A549 (cell line): ENCODE measurements around the gene SKI. TPM values are rescaled to one million over a fixed set of nuclear protein-coding genes. Genes with fewer than 3 reads are reported as not detected.

Experiments used
- ATAC-seq, 2 experiments: fragments of 200-7000 bp in 1 of 2; fragments of >200 bp in 1 of 2; cut with Nextera tagmentation in 1 of 2; cut with Tn5 transposase in 1 of 2; 3 replicates each; pipeline versions ENCODE4 v1.8.0 to v1.9.1; 2018 to 2020; ENCODE audit warnings: mild to moderate bottlenecking in 1 of 2, moderate library complexity in 1 of 2
- CTCF ChIA-PET: fragments of 300-600 bp; sonication (Branson Sonifier 250); formaldehyde crosslinking; extraction: SDS; loops from one replicate; lab custom pipeline; 2021; ENCODE audit warnings: antibody characterized with exemption, inconsistent platforms; lab: Yijun Ruan, JAX
- POLR2A ChIA-PET: fragments of 350-600 bp; formaldehyde crosslinking; extraction: SDS; loops from one replicate; lab custom pipeline; 2021; ENCODE audit warnings: antibody characterized with exemption, inconsistent platforms; lab: Yijun Ruan, JAX
- DNase-seq, 2 experiments: peaks; one replicate each; pipeline versions ENCODE4 v3.0.0 to v3.0.0-alpha.2; 2011 to 2016; ENCODE audit warnings: low read depth in 1 of 2, low spot score in 1 of 2
- FAIRE-seq: peaks from 2 replicates; lab custom pipeline; 2011; peaks lifted over from hg19 to GRCh38; lab: Jason Lieb, UNC
- H3K27ac ChIP-seq, 2 experiments: fragments of >200 bp; sonication (Bioruptor Twin); formaldehyde crosslinking; 3 replicates each; pipeline ENCODE4 v1.5.1; 2016 to 2017
- H3K4me1 ChIP-seq: fragments of >200 bp; sonication (Bioruptor Twin); formaldehyde crosslinking; 3 replicates; pipeline ENCODE4 v1.6.1; 2016
- H3K4me2 ChIP-seq: fragments of >200 bp; sonication (Bioruptor Twin); formaldehyde crosslinking; 3 replicates; pipeline ENCODE4 v1.6.1; 2016
- H3K4me3 ChIP-seq: fragments of >200 bp; sonication (Bioruptor Twin); formaldehyde crosslinking; 3 replicates; pipeline ENCODE4 v1.5.1; 2016
- H3K9me3 ChIP-seq: fragments of >200 bp; sonication (Bioruptor Twin); formaldehyde crosslinking; 3 replicates; pipeline ENCODE4 v1.6.1; 2016
- ATOH8 ChIP-seq: fragments of 250-450 bp; sonication (Bioruptor Pico); IDR thresholded peaks from 2 replicates; pipeline ENCODE4 v1.5.0; 2020; ENCODE audit warnings: low read depth, mild to moderate bottlenecking, moderate library complexity
- CBX2 ChIP-seq: fragments of 200-600 bp; sonication (generic); IDR thresholded peaks from 2 replicates; pipeline ENCODE4 v1.6.1; 2016; ENCODE audit warnings: low read depth, mild to moderate bottlenecking, borderline replicate concordance
- EP300 ChIP-seq, 2 experiments: fragments of >200 bp; sonication (Bioruptor Twin); formaldehyde crosslinking; IDR thresholded peaks; 2 replicates in 1 of 2; 3 replicates in 1 of 2; pipeline ENCODE4 v1.6.1; 2016 to 2017
- FOXS1 ChIP-seq: fragments of 250-450 bp; sonication (Bioruptor Pico); IDR thresholded peaks from 2 replicates; pipeline ENCODE4 v1.5.0; 2020; ENCODE audit warnings: mild to moderate bottlenecking, moderate library complexity
- GATA3 ChIP-seq: IDR thresholded peaks from 2 replicates; pipeline ENCODE4 v1.6.1; 2012; ENCODE audit warnings: borderline replicate concordance
- HES2 ChIP-seq: fragments of >200 bp; sonication (Bioruptor Twin); formaldehyde crosslinking; IDR thresholded peaks from 2 replicates; pipeline ENCODE4 v1.6.1; 2016
- HOXA7 ChIP-seq: fragments of 250-450 bp; sonication (Bioruptor Pico); IDR thresholded peaks from 2 replicates; pipeline ENCODE4 v1.5.0; 2020; ENCODE audit warnings: mild to moderate bottlenecking, moderate library complexity
- HOXB13 ChIP-seq: fragments of 250-450 bp; sonication (Bioruptor Pico); IDR thresholded peaks from 2 replicates; pipeline ENCODE4 v1.5.0; 2020; ENCODE audit warnings: low read depth, mild to moderate bottlenecking, moderate library complexity
- JUNB ChIP-seq: fragments of >200 bp; sonication (Bioruptor Twin); formaldehyde crosslinking; IDR thresholded peaks from 2 replicates; pipeline ENCODE4 v1.6.1; 2016
- KDM5A ChIP-seq: fragments of 200-600 bp; sonication (generic); IDR thresholded peaks from 2 replicates; pipeline ENCODE4 v1.6.1; 2016; ENCODE audit warnings: antibody characterized with exemption, mild to moderate bottlenecking
- MAFK ChIP-seq: fragments of 450-650 bp; IDR thresholded peaks from 2 replicates; pipeline ENCODE4 v1.6.1; 2014; ENCODE audit not compliant: partially characterized antibody
- MAZ ChIP-seq: fragments of 150-350 bp; IDR thresholded peaks from 2 replicates; pipeline ENCODE4 v1.6.1; 2014; ENCODE audit warnings: antibody characterized with exemption, low read depth, low read length, borderline replicate concordance
- MYC ChIP-seq: IDR thresholded peaks from 2 replicates; pipeline ENCODE4 v1.6.1; 2012; ENCODE audit warnings: mild to moderate bottlenecking, inconsistent platforms, low read length, improper control_type of control experiment, borderline replicate concordance
- PBX3 ChIP-seq: IDR thresholded peaks from 2 replicates; pipeline ENCODE4 v1.6.1; 2012
- PHF8 ChIP-seq: fragments of 200-600 bp; sonication (generic); IDR thresholded peaks from 2 replicates; pipeline ENCODE4 v1.6.1; 2016; ENCODE audit warnings: low read depth, mild to moderate bottlenecking, antibody characterized with exemption, moderate library complexity, borderline replicate concordance
- POLR2AphosphoS2 ChIP-seq: conservative IDR thresholded peaks from 2 replicates; pipeline ENCODE4 v1.6.1; 2012; ENCODE audit warnings: low read length, improper control_type of control experiment, inconsistent platforms
- RAD21 ChIP-seq, 2 experiments: fragments of >200 bp in 1 of 2; sonication (Bioruptor Twin) in 1 of 2; formaldehyde crosslinking in 1 of 2; IDR thresholded peaks in 1 of 2; conservative IDR thresholded peaks in 1 of 2; 2 replicates in 1 of 2; 3 replicates in 1 of 2; pipeline ENCODE4 v1.6.1; 2012 to 2018; ENCODE audit warnings: inconsistent platforms in 1 of 2
- REST ChIP-seq: fragments of 200-600 bp; sonication (generic); IDR thresholded peaks from 2 replicates; pipeline ENCODE4 v1.6.1; 2016; ENCODE audit warnings: antibody characterized with exemption, mild to moderate bottlenecking, moderate library complexity
- RNF2 ChIP-seq: fragments of 200-600 bp; sonication (generic); IDR thresholded peaks from 2 replicates; pipeline ENCODE4 v1.6.1; 2016; ENCODE audit warnings: low read depth, mild to moderate bottlenecking, antibody characterized with exemption, moderate library complexity, borderline replicate concordance
- SMC3 ChIP-seq: fragments of >200 bp; sonication (Bioruptor Twin); formaldehyde crosslinking; IDR thresholded peaks from 3 replicates; pipeline ENCODE4 v1.6.1; 2018; ENCODE audit warnings: inconsistent platforms
- SREBF2 ChIP-seq: fragments of 450-650 bp; IDR thresholded peaks from 2 replicates; pipeline ENCODE4 v1.6.1; 2014; ENCODE audit warnings: mild to moderate bottlenecking, moderate library complexity
- TP53 ChIP-seq: fragments of 250-450 bp; sonication (Bioruptor Pico); IDR thresholded peaks from 2 replicates; pipeline ENCODE4 v1.5.0; 2021; ENCODE audit warnings: mild to moderate bottlenecking, moderate library complexity
- ZC3H11A ChIP-seq: fragments of 450-650 bp; IDR thresholded peaks from 2 replicates; pipeline ENCODE4 v1.6.1; 2014; ENCODE audit warnings: antibody characterized with exemption, mild to moderate bottlenecking
- WGBS: methylation state at CpG from one replicate; pipeline ENCODE4 v1.1.6; 2017; ENCODE audit errors: missing lambda C conversion rate; 5-methylcytosine and 5-hydroxymethylcytosine counted together
- polyA plus RNA-seq, 4 experiments: library from polyadenylated mRNA; depleted of rRNA in 3 of 4; stranded (reverse); fragments of >200 nt; fragmentation: RNase III in 1 of 4; extraction: RNeasy Plus Mini Kit Qiagen cat#74134 plus additional on column Dnase treatment in 1 of 4; gene quantifications; 2 replicates in 3 of 4; 3 replicates in 1 of 4; pipeline ENCODE4 v1.2.3, GENCODE V29; 2011 to 2017

The SKI gene
- polyA plus RNA-seq, 2 of the 4 experiments (the other 2 are of a cell fraction), result 2.8 to 12.0 TPM

- FAIRE-seq, result no peak
- CTCF ChIA-PET, result no interaction called here
- no peak for ATAC-seq
- no peaks in the 10 kb centered on the region for H3K9me3 ChIP-seq
- H3K27ac ChIP-seq, result no peak overlapping the region
- H3K4me1 ChIP-seq, result peaks cover 21% of the 10 kb centered on the region
- no CpG with 5 or more reads among the region's 15 CpGs for WGBS
- TF ChIP-seq GATA3, result no peak
- no peak for TF ChIP-seq EP300 (IDR thresholded peaks at IDR 0.05)
- no peak for TF ChIP-seq ATOH8 (CRISPR knock-in tag)
- no peak for TF ChIP-seq HOXA7 (CRISPR knock-in tag)
- no peak for TF ChIP-seq HOXB13 (CRISPR knock-in tag)
- TF ChIP-seq HES2, result no peak
- TF ChIP-seq SMC3, result no peak
- no peak for TF ChIP-seq MAZ
- no peak for TF ChIP-seq REST
- no peak for TF ChIP-seq RAD21 (conservative IDR thresholded peaks at IDR 0.05 in 1 of 2, IDR thresholded peaks at IDR 0.05 in 1 of 2)
- no peak for TF ChIP-seq JUNB
- no peak for TF ChIP-seq SREBF2
- TF ChIP-seq POLR2AphosphoS2, result no peak
- no peak for TF ChIP-seq RNF2
- no peak for TF ChIP-seq PBX3
- no peak for TF ChIP-seq KDM5A
- TF ChIP-seq PHF8, result no peak
- TF ChIP-seq ZC3H11A, result no peak
- POLR2A ChIA-PET, result no interaction called here
- no peak overlapping the region for H3K4me2 ChIP-seq
- no peak overlapping the region for H3K4me3 ChIP-seq
- no peak for DNase-seq
Observed at GRCh38 chr1:2267862-2268261, 39.7 kb downstream of the SKI start.

- no peak for TF ChIP-seq MAFK
- no peak for TF ChIP-seq REST
- TF ChIP-seq HES2, result no peak
- no peak for TF ChIP-seq MYC
- no peak for TF ChIP-seq EP300 (IDR thresholded peaks at IDR 0.05)
- TF ChIP-seq TP53, result no peak
- no peak for TF ChIP-seq CBX2
- no peak for TF ChIP-seq HOXA7 (CRISPR knock-in tag)
- TF ChIP-seq FOXS1, result no peak
- TF ChIP-seq SREBF2, result no peak
- Histone ChIP-seq H3K4me2 (no peak overlapping the region), H3K4me1 (peaks cover 22% of the 10 kb centered on the region), H3K4me3 (no peak overlapping the region), H3K27ac (no peak overlapping the region), H3K9me3 (no peaks in the 10 kb centered on the region)
- FAIRE-seq (no peak), ATAC-seq (no peak), DNase-seq (no peak)
- CTCF ChIA-PET, result no interaction called here
- POLR2A ChIA-PET, result no interaction called here
- WGBS, result 80% methylated on average over 8 of the region's 14 CpGs
Observed at GRCh38 chr1:2268285-2269056, 40.4 kb downstream of the SKI start.
